Pancreas (tissue), 10 donors: Measurements from ENCODE around the gene COL4A1. TPM values are rescaled to one million over a fixed set of nuclear protein-coding genes. Genes with fewer than 3 reads are reported as not detected.

Source experiments
- ATAC-seq, 4 donors: fragments of 200-7000 bp; cut with Tn5 transposase; one replicate each; pipeline versions ENCODE4 v1.8.0 to v1.9.1; 2020; ENCODE audit warnings: mild to moderate bottlenecking in 4 of 4, moderate library complexity in 4 of 4
- DNase-seq, 6 donors: peaks; one replicate each; pipeline ENCODE4 v3.0.0-alpha.2; 2020
- FAIRE-seq: peaks from 2 replicates; lab custom pipeline; 2012; peaks lifted over from hg19 to GRCh38; lab: Jason Lieb, UNC
- H3K27ac ChIP-seq, 4 donors: fragments of 200-600 bp; sonication (generic); 1 replicate in 3 of 4; 2 replicates in 1 of 4; pipeline versions ENCODE4 v1.5.0 to v1.8.0; 2020
- H3K27me3 ChIP-seq, 4 donors: fragments of 200-600 bp; one replicate each; pipeline ENCODE4 v1.8.0; 2021
- H3K36me3 ChIP-seq, 3 donors: fragments of 200-600 bp; sonication (generic) in 1 of 3; one replicate each; pipeline versions ENCODE4 v1.5.0 to v1.8.0; 2020 to 2021
- H3K4me1 ChIP-seq, 3 donors: fragments of 200-600 bp; one replicate each; pipeline ENCODE4 v1.8.0; 2021
- H3K4me3 ChIP-seq, 4 donors: fragments of 200-600 bp; sonication (generic) in 2 of 4; one replicate each; pipeline versions ENCODE4 v1.5.0 to v1.8.0; 2020 to 2021
- H3K9me3 ChIP-seq, 4 donors: fragments of 200-600 bp; one replicate each; pipeline ENCODE4 v1.8.0; 2021
- CTCF ChIP-seq, 4 donors: fragments of 200-600 bp; sonication (generic) in 3 of 4; IDR thresholded peaks; one replicate each; pipeline versions ENCODE4 v1.5.0 to v1.8.0; 2021; ENCODE audit warnings: antibody characterized with exemption in 4 of 4
- WGBS, 2 donors: extraction: QIAGEN DNeasy Blood & Tissue Kit; methylation state at CpG; one replicate each; pipeline ENCODE4 v1.1.7; 2013; 5-methylcytosine and 5-hydroxymethylcytosine counted together
- intact Hi-C, 3 donors: fragments of 100-400 bp; cut with DNase I; formaldehyde crosslinking; loops; one replicate each; pipeline versions ENCODE4 v1.11.1 to v1.14.2; 2022
- polyA plus RNA-seq, 2 donors: library from polyadenylated mRNA; stranded (reverse); fragments of 200-250 nt; gene quantifications; one replicate each; pipeline ENCODE4 v1.2.3, GENCODE V29; 2013
- total RNA-seq, 6 donors: library from RNA; stranded (reverse); fragmentation: NEBNext Ultra II Directional in 4 of 6; extraction: Animal tissue kit (Norgen Biotek cat#: 25700) in 4 of 6; gene quantifications; one replicate each; pipeline versions ENCODE4 v1.2.1 to v1.2.4, GENCODE V29; 2021 to 2023
- donor health status: healthy with polysubstance abuse.
- donor health status: DM: no; HTN: no; CAD: no; lungs with moderate emphysema.
- donor health status: DM: no; HTN: no; CAD: no.
- donor health status: control.
- donor health status: control.
- donor health status: Bipolar disorder and iron deficiency.
- donor health status: DM: yes; HTN: yes; CAD: no.
- donor health status: DM: no; HTN: no; CAD: no.
- donor health status: DM: no; HTN: no; CAD: no.
- donor health status: DM: yes; HTN: yes; CAD: no.

COL4A1 gene
- total and polyA plus RNA-seq, 8 donors, result 20.7 to 167 (median 35.6) TPM

DNA sequence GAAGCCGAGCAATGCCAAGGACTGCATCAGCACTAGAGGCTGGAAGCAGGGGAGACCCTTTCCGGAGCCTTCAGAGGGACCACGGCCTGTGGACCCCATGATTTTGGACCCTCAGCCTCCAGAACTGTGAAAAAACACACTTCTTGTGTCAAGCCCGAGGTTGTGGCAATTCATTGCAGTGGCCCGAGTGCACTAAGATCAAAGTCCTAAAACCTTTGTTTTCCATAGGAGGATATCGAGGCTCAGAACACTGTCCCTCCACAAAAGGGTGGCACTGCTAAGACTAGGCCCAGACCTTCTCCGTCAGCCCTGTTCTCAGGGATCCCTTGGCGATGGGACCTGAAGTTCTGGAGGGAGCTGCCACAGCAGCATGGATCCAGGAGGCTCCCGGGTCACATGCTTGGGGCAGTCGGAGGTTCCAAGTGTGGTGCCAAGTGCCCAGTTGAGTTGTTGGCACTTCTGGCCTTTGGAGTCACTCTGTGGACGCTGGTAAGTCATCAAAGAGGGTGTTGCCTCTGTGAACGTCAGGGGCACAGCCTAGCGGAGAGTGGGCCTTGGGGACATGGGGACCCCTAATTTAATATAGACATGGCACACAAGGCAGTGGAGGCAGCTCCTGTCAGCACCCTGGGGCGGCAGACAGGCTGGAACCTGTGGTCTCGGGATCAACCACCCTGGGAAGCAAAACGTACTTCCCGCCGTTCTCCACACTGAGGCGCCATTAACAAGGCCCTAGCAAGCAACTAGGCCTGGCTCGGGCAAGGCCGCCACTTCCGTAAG, 199.2 kb downstream of the COL4A1 start:
- TF ChIP-seq CTCF (IDR thresholded peaks at IDR 0.05), result no peak
- FAIRE-seq, result no peak
- no peak overlapping the region for H3K27ac ChIP-seq
- no peaks in the 10 kb centered on the region for H3K9me3 ChIP-seq
- no peak for ATAC-seq
- H3K4me1 ChIP-seq, result peaks cover 0 to 3% (median 0%) of the 10 kb centered on the region in 3 donors
- H3K4me3 ChIP-seq, result no peak overlapping the region
- no peak for DNase-seq
- no peaks in the 10 kb centered on the region for H3K36me3 ChIP-seq
- intact Hi-C loops, result loop anchor here in 2 of 3 donors (5.0 to 10.0 kb wide), 3 partner anchors 963 to 1145 kb away; no protein-coding TSS in a partner anchor
- H3K27me3 ChIP-seq, result no peaks in the 10 kb centered on the region
- 81 to 85% methylated on average over 22 of the region's 22 CpGs for WGBS, 2 donors

DNA sequence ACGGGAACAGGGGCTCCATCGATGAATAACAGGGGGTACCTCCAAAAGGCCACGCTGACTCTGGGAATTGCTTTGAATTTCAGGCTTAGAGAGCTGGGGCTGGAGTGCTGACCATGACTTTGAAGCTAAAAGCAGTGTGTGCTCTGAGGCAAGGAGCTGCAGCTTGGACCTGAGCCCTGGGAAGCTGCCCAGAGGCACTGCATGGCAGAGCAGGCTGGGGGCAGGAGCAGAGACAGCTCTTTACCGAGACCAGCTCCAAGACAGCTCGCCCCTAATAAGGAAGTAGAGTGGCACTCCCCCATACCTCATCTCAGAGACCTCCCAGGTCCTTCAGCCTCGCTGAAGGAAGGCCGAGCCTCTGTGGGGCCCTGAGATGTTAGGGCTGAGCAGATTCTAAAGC, 200.2 kb downstream of the COL4A1 start:
- Histone ChIP-seq H3K9me3 (no peaks in the 10 kb centered on the region), H3K27me3 (no peaks in the 10 kb centered on the region), H3K27ac (no peak overlapping the region), H3K4me3 (no peak overlapping the region), H3K4me1 (peaks cover 0 to 3% (median 0%) of the 10 kb centered on the region in 3 donors), H3K36me3 (no peaks in the 10 kb centered on the region)
- no peak for TF ChIP-seq CTCF (IDR thresholded peaks at IDR 0.05)
- peak in 2 of 6 donors; percentile 43 for DNase-seq
- peak; percentile 30 to 35 (median 34) for ATAC-seq
- intact Hi-C loops, result loop anchor here in 2 of 3 donors (5.0 to 10.0 kb wide), 3 partner anchors 962 to 1144 kb away; no protein-coding TSS in a partner anchor
- FAIRE-seq, result no peak
- 45 to 51% methylated on average over 7 of the region's 7 CpGs for WGBS, 2 donors

GRCh38 chr13:110105136-110105535, 201.8 kb downstream of the COL4A1 start:
- Histone ChIP-seq H3K36me3 (no peaks in the 10 kb centered on the region), H3K27ac (peak overlapping the region in 1 of 4 donors; percentile 30), H3K27me3 (no peaks in the 10 kb centered on the region), H3K4me1 (peaks cover 0 to 3% (median 0%) of the 10 kb centered on the region in 3 donors), H3K4me3 (no peak overlapping the region), H3K9me3 (no peaks in the 10 kb centered on the region)
- ATAC-seq (peak in 3 of 4 donors; percentile 22 to 60 (median 35)), FAIRE-seq (no peak), DNase-seq (peak in 1 of 6 donors; percentile 29)
- 45 to 47% methylated on average over 6 of the region's 6 CpGs for WGBS, 2 donors
- TF ChIP-seq CTCF (IDR thresholded peaks at IDR 0.05), result no peak
- intact Hi-C loops, result loop anchor here in 2 of 3 donors (5.0 to 10.0 kb wide), 3 partner anchors 960 to 1143 kb away; no protein-coding TSS in a partner anchor

DNA sequence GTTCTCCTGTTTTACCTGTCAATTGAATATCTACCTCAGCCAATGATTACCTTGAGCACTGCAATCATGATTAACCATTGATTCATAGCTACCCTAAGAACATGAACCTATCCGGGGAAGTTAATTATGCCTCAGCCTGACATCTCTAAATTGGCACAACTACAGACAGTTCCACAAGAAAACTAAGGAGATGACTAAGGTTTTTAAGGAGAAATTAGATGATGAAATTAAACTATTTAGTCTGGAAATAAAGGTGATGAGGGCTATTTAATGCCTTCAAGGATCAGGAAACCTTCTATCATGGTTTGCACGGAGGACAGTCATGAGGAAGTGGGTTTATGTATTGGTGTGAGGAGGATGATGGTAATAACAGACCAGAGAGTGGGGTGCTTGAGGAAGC, 203.4 kb downstream of the COL4A1 start:
- no peak for TF ChIP-seq CTCF (IDR thresholded peaks at IDR 0.05)
- intact Hi-C loops, result loop anchor here in 1 of 3 donors (10.0 kb wide), 2 partner anchors 959 to 1139 kb away; no protein-coding TSS in a partner anchor
- Histone ChIP-seq H3K4me3 (no peak overlapping the region), H3K36me3 (no peaks in the 10 kb centered on the region), H3K9me3 (peaks cover 0 to 3% (median 0%) of the 10 kb centered on the region in 4 donors), H3K4me1 (peaks cover 0 to 3% (median 0%) of the 10 kb centered on the region in 3 donors), H3K27ac (no peak overlapping the region), H3K27me3 (no peaks in the 10 kb centered on the region)
- WGBS, 2 donors, result 25 to 32% methylated on average over 2 of the region's 2 CpGs
- no peak for ATAC-seq
- no peak for FAIRE-seq
- no peak for DNase-seq
